Raji (cell line): ENCODE data around the gene ATG4C.

ENCODE experiments used
- POLR2A ChIP-seq: IDR thresholded peaks from 2 replicates; pipeline ENCODE4 v1.6.1; 2011; ENCODE audit warnings: low read depth, low read length, control low read depth; ENCODE audit not compliant: insufficient read depth

The ATG4C gene

DNA sequence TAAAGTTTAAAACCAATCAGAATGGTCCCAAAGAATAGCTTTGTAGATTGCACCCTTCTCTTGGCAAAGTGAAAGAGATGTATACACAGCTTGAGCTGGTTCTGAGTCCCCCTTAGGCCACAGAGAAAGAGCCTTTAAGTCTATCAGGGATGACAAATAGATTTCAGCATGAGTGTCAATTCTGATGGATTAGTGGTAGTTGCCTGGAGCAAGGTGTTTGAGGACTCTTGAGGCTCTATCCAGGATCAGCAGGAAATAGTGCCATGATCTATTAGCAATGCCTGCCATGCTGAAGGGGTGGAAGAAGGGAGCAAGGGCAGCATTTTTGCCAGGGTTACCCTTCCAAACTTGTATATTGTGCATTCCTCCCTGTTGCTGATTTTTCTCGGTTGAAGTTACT lies 116.6 kb downstream of the ATG4C start:
- TF ChIP-seq POLR2A: no peak

DNA sequence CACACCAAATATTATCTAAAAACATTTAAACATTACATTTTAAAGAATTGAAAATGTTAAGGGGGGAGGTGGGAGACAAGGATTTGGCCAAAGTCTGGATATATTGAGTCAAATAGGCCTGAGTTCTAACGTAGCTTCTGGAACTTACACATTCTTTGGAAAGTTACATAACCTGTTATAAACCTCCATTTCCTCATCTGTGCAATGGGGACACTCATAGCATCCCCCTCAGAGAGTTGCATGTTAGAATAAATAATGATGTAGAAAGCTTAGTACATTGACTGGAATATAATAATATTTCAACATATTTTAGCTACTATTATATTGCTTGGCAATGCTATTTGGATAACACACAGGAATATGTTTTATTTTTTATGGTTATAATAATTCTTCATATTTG lies 117.7 kb downstream of the ATG4C start:
- no peak for TF ChIP-seq POLR2A

DNA sequence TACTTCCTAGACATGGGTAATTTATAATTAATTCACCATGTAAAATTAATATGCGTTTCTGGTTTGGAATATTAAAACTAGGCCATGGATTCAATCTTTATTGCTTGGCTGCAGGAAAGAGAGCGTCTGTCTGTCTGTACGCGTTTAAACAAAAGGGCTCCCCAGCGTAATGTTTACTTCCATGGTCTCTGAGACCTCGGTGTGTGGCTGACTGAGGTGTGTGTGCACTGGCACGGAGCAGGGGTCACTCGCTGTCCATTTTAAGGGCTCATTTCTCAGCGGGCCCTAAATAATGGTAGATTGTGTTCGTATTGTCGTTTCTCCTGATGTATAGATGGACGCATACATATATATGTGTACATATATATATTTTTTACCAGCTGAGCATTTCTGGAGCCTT lies 119.6 kb downstream of the ATG4C start:
- TF ChIP-seq POLR2A: no peak

DNA sequence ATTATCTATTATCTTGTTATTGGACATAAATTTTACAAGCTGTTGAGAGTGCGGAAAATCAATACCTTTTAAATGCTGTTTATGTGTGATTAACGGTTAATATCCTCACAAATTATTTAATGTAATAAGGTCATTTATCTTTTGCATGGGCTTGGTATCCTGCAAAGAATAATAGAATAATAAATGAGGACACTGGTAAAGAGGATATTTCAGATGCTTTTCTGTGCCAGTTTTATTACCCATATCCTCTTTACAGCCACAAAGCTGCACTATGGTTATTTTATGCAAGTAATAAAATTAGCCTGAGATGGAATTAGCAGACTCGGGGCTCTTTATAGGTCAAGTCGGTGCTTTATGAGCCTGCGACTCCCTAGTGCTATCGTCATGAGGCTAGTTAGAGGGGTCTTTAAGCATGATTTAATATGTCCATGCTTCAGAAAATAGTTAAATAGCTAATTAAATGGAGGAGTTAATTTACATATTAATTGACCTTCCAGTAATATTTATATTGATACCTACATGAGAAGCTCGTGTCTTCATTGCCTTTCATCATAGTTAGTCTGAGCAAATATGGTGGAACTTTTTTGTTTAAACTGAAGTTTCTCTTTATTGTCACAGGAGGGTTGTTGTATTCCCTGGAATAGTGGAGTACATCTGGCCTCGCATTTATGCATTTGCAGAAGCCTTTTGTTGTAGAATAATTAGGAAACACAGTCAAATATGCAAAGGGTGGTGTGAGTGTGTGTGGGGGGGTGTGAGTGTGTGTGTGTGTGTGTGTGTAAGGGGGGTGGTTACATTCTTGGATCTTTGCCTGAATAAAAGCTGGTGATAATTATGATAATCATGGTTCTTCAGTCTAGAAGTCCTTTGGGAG lies 120.3 kb downstream of the ATG4C start:
- TF ChIP-seq POLR2A: no peak

DNA sequence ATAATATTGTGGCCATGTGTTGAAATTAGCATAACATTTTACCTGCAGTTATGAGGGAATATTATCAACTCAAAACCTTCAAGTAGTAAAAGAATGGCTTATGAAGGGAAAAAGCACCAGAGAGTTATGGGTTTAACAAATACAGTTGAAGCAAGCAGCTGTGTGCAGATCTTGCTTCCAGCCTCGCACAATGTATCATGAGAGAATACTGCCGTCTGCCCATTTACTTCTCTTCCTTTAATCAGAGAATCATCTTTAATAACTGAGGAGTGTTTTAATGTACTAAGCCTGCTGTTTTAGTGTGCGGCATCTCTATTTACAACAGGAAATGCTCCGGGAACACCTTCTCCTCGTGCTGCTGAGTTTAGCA lies 120.9 kb downstream of the ATG4C start:
- no peak for TF ChIP-seq POLR2A

DNA sequence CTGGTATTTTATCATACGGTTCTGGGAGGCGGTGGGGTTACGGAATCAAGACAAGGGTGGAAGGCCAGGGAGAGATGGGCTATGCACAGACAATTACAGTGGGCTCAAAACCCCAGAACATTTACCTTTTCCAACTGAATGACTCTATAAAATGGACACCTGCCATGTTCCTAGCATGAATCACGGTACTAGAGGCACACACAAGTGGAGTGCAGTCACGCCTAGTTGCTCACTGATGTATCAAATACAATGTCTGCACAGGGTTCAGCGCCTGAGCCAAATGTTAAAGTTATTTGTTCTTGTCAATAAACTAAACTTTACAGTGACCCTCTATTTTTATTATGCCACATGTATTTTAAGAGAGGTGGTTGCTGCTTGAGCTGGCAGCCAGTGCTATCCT lies 121.4 kb downstream of the ATG4C start:
- TF ChIP-seq POLR2A: no peak

DNA sequence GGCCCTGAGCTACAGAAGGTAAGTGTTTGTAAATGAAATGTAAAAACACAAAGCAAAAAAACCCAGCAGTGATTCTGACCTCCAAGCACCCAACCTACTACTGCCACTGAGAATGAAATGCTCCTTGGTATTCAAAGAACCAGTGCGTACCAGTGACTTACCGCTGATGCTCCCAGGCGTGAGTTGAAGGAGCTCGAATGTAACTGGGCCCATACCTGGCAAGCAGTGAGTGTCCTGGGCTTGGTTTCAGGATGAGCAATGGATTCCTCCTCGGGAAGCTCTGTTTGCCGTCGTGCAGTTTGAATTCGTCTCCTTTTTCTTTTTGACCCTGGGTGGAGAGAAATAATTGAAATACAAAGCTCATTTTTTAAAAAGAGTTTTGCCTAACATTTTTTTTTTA lies 121.9 kb downstream of the ATG4C start:
- TF ChIP-seq POLR2A: no peak

DNA sequence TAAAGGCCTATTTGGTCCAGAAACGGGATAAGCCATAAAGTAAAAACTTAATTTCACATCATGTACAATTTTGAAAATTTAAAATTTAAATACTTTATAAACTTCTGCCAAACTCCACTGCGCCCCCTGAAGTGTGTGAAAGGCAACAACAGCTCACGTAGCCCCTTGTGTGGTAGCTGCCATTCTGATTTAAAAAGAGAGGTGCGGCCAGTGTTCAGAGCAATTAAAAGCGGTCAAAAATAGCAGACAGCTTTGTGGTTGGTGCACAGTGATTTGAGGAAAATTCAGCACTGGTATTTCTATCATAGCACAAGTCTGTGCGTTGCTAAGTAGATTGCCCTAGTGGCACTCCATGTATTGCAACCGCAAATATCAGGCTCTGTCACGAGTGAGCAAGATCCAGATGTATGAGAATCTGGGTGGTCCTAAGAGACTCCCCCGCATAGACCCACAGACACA lies 122.5 kb downstream of the ATG4C start:
- no peak for TF ChIP-seq POLR2A

DNA sequence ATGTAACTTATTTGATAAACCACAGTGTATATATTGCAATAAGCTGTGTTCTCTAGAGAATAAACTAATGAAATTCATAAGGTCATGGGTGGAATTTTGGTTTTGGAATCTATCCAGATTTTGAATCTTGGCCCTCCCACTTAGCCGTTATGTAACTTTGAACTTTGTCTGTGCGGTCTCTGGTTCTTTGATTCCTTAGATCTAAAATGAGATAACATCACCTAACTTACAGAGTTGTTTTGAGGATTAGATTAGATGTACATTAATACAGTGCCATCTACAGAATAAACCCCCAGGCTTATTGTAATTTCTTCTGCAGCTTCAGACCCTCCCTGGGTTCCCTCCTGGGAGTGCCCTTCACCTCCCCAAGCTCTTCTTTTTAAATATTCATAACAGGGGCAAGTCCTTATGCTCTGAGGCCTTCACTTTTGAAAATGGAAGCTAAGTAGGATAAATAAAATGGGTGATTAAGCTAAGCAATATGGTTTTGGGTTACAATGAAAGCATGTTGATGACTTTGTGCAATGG lies 124.3 kb downstream of the ATG4C start:
- no peak for TF ChIP-seq POLR2A

DNA sequence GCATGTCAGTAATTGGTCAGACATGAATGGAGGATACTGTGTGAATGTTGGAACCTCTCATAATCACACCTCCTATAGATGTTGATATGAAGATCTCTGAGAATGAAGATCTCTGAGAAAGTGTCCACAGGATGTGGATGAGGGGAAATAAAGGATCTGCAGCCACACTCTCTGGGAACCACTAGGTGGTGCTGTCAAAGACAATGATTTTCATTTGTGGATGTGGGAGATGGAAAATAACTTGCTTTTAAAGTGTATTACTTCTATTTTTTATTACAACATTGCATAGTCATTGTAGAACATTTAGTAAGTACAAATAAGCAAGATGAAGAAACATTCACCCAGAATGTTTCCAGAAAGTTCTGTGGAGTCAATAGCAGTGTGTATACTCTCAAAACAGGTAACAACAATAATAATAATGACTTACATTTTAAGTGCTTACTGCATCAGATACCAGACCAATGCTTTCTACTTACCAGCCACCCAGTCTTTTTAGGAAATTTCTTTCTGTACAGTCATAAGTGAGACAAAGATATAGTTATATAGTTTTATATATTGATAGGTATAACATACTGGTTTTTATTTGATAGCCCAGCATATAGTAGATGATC lies 128.2 kb downstream of the ATG4C start:
- TF ChIP-seq POLR2A: no peak
